ENCODE results near the gene HNRNPK. TPM values are rescaled to one million over a fixed set of nuclear protein-coding genes. Genes with fewer than 3 reads are reported as not detected.

Gene HNRNPK
- total RNA-seq, result 892 and 897 TPM in 2 replicates

DNA sequence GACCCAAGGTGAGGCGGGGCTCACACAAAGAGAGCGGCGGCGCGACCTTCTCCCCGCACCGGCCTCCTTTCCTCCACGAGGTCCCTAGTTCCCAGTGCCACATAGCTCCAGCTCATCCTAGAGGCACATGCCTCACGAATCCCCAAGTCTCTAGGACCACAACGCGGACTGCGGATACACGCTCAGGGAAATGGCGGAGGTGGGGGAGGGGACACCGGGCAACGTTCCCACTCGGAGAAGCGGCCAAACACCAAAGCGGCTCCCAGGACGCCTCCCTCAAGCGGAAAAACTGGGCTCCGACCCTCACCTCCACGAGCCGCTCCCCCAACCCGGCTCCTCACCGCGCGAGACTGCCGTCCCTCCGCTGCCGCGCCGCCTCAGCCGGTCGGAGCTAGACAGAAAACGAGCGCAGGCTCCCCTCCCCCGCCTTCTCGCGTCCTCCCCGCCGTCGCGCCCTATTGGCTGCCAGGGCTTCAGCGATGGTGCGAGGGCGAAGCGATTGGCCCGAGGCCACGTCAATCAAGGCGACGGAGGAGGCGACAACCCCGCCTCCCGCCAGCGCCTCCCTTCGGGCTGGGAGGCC, at the start of gene HNRNPK:
TSS of gene HNRNPK (minus strand) at position 404 of the 583 bp plus-strand sequence. CDS start 1,963 bp downstream, outside the sequence.
- intact Hi-C loops (cut with micrococcal nuclease), result loop anchor here (1.0 to 10.0 kb wide), 9 partner anchors 24 to 1961 kb away; partner anchors contain the start of genes AGTPBP1, KIF27 and NAA35
- Mint-ChIP-seq H3K4me3 (peak within 1 kb of the TSS; percentile 94), H3K27ac (peak within 1 kb of the TSS; percentile 98), H3K4me1 (peaks cover 36% of the 10 kb centered on the region), H3K27me3 (no peaks in the 10 kb centered on the region), H3K36me3 (ENCODE audit: low read depth) (peaks cover 59% of the 10 kb centered on the region), H3K9me3 (no peaks in the 10 kb centered on the region)
- peak; percentile 100 for DNase-seq

DNA sequence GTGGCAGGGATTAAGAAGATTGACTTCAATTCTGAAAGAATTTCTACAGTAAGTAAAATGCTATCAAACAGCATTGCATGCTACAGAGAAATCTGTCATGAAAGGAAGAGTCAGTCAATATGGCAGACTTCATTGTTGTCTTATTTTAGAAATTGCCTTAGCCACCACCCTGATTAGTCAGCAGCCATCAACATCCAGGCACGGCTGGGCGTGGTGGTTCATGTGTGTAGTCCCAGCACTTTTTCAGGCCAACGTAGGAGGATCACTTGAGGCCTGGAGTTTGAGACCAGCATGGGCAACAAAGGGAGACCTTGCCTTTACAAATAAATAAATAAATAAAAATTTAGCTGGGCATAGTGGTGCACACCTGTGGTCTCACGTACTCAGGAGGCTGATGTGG, 47.2 kb upstream of the HNRNPK start:
- peaks cover 11% of the 10 kb centered on the region for H3K27me3 Mint-ChIP-seq
- no peak overlapping the region for H3K4me3 Mint-ChIP-seq
- intact Hi-C loops (cut with micrococcal nuclease), result no loop called here
- DNase-seq, result no peak
- no peak overlapping the region for H3K27ac Mint-ChIP-seq
- no peaks in the 10 kb centered on the region for H3K9me3 Mint-ChIP-seq
- no peaks in the 10 kb centered on the region for H3K4me1 Mint-ChIP-seq
- H3K36me3 Mint-ChIP-seq (ENCODE audit: low read depth), result no peaks in the 10 kb centered on the region

DNA sequence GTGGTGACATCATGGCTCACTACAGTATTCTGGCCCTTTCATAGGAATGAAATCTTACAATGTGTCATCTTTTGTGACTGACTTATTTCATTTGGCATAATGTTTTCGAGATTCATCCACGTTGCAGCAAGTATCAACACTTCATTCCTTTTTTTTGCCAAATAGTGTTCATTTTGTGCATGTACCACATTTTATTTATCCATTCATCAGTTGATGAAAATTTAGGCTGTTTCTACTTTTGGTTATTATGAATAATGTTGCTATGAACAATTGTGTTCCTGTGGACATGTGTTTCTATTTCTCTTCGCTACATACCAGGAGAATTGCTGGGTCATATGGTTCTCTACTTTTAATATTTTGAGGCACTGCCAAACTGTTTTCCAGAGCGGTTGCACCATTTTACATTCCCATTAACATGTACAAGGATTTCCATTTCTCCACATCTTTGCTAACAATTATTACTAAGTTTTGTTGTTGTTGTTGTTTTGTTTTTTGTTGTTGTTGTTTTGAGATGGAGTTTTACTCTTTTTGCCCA, 44.1 kb upstream of the HNRNPK start:
- Mint-ChIP-seq H3K36me3 (ENCODE audit: low read depth) (no peaks in the 10 kb centered on the region), H3K4me3 (no peak overlapping the region), H3K9me3 (no peaks in the 10 kb centered on the region), H3K27me3 (peaks cover 10% of the 10 kb centered on the region), H3K27ac (no peak overlapping the region), H3K4me1 (no peaks in the 10 kb centered on the region)
- DNase-seq, result no peak
- intact Hi-C loops (cut with micrococcal nuclease), result no loop called here

DNA sequence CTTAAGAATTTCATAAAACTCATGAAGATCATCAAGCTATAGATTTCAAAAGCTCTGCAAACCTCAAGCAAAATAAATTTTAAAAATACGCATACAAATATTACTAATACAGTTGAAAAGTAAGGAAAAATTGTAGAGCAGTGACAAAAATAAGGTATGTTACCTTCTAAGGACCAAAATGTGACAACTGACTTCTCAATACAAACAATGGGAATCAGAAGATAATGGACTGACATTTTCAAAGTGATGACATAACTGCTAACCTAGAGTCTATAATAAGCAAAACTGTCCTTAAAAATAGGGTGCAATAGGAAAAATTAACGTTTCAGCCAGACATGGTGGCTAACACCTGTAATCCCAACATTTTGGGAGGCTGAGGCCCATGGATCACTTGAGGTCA, 27.6 kb upstream of the HNRNPK start:
- intact Hi-C loops (cut with micrococcal nuclease), result no loop called here
- no peak overlapping the region for H3K27ac Mint-ChIP-seq
- peaks cover 13% of the 10 kb centered on the region for H3K36me3 Mint-ChIP-seq (ENCODE audit: low read depth)
- H3K27me3 Mint-ChIP-seq, result peaks cover 2% of the 10 kb centered on the region
- H3K4me3 Mint-ChIP-seq, result no peak overlapping the region
- H3K9me3 Mint-ChIP-seq, result no peaks in the 10 kb centered on the region
- no peak for DNase-seq
- no peaks in the 10 kb centered on the region for H3K4me1 Mint-ChIP-seq

DNA sequence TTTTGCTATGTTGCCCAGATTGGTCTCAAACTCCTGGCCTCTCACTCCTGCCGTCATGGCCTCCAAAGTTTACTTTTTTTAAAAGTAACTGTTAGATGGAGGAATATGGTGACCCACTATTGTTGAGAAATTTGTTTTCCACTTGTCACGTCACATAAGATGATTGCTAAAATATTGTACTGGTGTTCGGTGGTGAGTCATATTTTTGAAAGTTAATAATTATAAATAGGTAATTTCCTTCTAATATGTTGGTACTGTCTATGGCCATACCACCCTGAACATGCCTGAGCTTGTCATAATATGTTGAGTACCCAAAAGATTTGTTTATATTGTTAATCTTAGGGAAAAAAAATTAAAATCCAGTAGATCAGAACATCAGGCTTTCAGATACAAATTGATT, 23.2 kb upstream of the HNRNPK start:
- peaks cover 15% of the 10 kb centered on the region for H3K4me1 Mint-ChIP-seq
- no peak overlapping the region for H3K4me3 Mint-ChIP-seq
- H3K27me3 Mint-ChIP-seq, result no peaks in the 10 kb centered on the region
- DNase-seq, result no peak
- intact Hi-C loops (cut with micrococcal nuclease), result no loop called here
- H3K27ac Mint-ChIP-seq, result no peak overlapping the region
- no peaks in the 10 kb centered on the region for H3K9me3 Mint-ChIP-seq
- peaks cover 32% of the 10 kb centered on the region for H3K36me3 Mint-ChIP-seq (ENCODE audit: low read depth)

DNA sequence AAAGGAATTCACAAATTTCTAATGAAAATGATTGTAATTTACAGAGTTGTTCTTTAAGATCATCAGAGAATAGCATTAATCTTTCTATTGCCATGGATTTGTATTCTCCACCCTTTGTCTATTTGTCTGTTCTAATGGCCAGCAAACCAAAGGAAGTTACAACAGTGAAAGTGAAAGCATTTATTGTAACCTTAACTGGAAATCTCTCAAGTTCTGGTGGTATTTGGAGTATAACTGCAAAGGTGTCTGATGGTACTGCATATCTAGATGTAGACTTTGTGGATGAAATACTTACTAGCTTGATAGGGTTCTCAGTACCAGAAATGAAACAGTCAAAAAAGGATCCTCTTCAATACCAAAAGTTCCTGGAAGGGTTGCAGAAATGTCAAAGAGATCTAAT, 22.3 kb upstream of the HNRNPK start:
- Mint-ChIP-seq H3K9me3 (no peaks in the 10 kb centered on the region), H3K4me1 (peaks cover 17% of the 10 kb centered on the region), H3K27me3 (no peaks in the 10 kb centered on the region), H3K36me3 (ENCODE audit: low read depth) (peaks cover 31% of the 10 kb centered on the region), H3K4me3 (peak overlapping the region; percentile 51), H3K27ac (no peak overlapping the region)
- DNase-seq, result no peak
- intact Hi-C loops (cut with micrococcal nuclease), result no loop called here

DNA sequence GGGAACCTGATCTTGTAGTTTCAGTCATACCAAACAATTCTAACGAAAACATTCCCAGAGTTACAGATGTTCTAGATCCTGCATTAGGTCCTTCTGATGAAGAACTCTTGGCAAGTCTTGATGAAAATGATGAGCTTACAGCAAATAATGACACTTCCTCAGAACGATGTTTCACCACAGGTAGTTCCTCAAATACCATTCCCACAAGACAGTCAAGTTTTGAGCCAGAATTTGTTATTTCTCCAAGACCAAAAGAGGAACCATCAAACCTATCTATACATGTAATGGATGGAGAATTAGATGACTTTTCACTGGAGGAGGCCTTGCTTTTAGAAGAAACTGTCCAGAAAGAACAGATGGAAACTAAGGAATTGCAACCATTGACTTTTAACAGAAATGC, 21.6 kb upstream of the HNRNPK start:
- Mint-ChIP-seq H3K36me3 (ENCODE audit: low read depth) (peaks cover 30% of the 10 kb centered on the region), H3K9me3 (no peaks in the 10 kb centered on the region), H3K4me1 (peaks cover 19% of the 10 kb centered on the region), H3K4me3 (peak overlapping the region; percentile 11), H3K27me3 (no peaks in the 10 kb centered on the region), H3K27ac (no peak overlapping the region)
- intact Hi-C loops (cut with micrococcal nuclease), result no loop called here
- DNase-seq, result no peak

DNA sequence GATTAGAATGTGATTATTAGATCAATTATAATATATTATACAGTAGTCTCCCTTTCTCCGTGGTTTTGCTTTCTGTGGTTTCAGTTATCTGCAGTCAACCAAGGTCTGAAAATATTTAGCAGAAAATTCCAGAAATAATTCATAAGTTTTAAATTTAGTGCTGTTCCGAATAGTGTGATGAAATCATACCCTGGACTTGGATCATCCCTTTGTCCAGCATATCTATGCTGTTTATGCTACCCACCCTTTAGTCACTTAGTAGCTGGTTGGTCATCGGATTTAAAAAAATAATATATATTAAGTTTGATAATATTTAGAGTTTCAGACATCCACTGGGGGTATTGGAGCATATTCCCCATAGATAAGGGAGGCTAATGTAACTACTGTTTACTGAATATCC, 20.2 kb upstream of the HNRNPK start:
- DNase-seq, result no peak
- H3K4me1 Mint-ChIP-seq, result peaks cover 23% of the 10 kb centered on the region
- no peak overlapping the region for H3K27ac Mint-ChIP-seq
- intact Hi-C loops (cut with micrococcal nuclease), result no loop called here
- no peaks in the 10 kb centered on the region for H3K9me3 Mint-ChIP-seq
- H3K36me3 Mint-ChIP-seq (ENCODE audit: low read depth), result peaks cover 28% of the 10 kb centered on the region
- no peaks in the 10 kb centered on the region for H3K27me3 Mint-ChIP-seq
- H3K4me3 Mint-ChIP-seq, result no peak overlapping the region

DNA sequence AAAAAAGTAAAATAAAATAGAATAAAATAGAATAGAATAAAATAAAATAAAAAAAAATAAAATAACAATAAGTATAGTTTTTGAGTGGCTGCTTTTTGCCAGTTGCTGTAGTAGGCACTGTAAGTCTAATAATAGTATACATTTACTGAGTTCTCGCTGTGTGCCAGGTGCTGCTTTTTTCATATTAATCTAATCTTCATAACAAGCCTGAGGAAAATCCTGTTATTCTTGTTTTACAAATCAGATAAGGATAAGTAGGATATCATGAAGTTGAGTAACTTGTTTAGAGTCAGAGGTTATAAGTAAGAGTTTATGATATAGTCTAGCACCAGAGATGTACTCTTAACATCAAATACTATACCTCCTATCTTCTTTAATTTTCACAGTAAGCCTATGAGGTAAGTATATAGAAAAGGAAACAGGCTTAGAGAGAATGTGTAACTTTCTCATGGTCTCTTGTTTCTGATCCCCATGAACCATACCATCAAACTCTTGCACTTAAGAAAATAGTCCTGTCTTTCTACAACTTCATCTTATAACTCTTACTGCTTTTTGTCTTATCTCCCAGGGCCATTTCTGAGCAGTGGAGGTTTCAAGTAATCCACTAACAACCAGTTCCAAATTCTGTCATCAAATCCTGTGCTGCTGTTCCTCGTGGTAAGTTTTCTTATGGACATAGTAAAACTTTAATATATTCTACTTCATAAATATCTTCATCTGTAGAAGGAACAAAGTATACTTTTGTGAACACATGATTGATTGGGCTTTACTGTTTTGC, 19.3 kb upstream of the HNRNPK start:
- no peak for DNase-seq
- no peak overlapping the region for H3K27ac Mint-ChIP-seq
- H3K4me1 Mint-ChIP-seq, result peaks cover 23% of the 10 kb centered on the region
- no peak overlapping the region for H3K4me3 Mint-ChIP-seq
- H3K27me3 Mint-ChIP-seq, result no peaks in the 10 kb centered on the region
- peaks cover 23% of the 10 kb centered on the region for H3K36me3 Mint-ChIP-seq (ENCODE audit: low read depth)
- intact Hi-C loops (cut with micrococcal nuclease), result no loop called here
- H3K9me3 Mint-ChIP-seq, result no peaks in the 10 kb centered on the region

DNA sequence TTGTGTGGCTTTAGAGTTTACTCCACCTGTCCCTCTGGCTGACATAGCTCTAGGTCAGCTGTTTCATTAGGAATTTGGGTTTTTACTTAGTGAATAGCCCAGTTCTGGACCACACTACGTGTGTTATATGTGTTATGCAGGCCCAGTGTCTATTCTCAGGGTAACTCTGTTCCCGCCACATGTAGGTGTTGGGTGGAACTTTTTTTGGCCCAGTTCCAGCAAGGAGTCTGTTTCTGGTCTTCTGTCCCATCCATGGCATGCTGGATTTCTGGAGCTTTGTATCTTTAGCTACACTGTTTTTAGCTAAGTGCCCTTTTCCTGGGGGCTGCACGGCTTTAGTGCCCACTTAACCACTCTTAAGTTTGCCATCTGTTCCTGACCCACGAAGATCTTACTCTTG, 16.1 kb upstream of the HNRNPK start:
- no peak overlapping the region for H3K4me3 Mint-ChIP-seq
- peaks cover 15% of the 10 kb centered on the region for H3K36me3 Mint-ChIP-seq (ENCODE audit: low read depth)
- no peaks in the 10 kb centered on the region for H3K27me3 Mint-ChIP-seq
- no peak for DNase-seq
- H3K27ac Mint-ChIP-seq, result no peak overlapping the region
- intact Hi-C loops (cut with micrococcal nuclease), result no loop called here
- H3K9me3 Mint-ChIP-seq, result no peaks in the 10 kb centered on the region
- H3K4me1 Mint-ChIP-seq, result peaks cover 20% of the 10 kb centered on the region

DNA sequence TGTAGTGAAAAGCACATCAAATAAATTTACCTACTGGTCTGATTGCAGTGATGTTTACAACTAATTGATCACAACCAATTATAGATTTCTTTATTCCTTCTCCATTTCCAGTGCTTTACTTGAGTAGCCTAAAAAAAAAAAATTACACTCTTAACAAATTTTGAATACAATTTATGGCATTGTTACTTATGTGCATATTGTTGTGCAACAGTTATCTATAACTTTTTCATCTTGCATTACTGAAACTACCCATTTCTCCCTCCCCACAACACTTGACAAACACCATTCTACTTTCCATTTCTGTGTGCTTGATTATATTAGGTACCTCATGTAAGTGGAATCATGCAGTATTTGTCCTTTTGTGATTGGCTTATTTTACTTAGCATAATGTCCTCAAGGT, 12.9 kb upstream of the HNRNPK start:
- intact Hi-C loops (cut with micrococcal nuclease), result no loop called here
- no peak overlapping the region for H3K4me3 Mint-ChIP-seq
- H3K9me3 Mint-ChIP-seq, result no peaks in the 10 kb centered on the region
- no peaks in the 10 kb centered on the region for H3K27me3 Mint-ChIP-seq
- H3K36me3 Mint-ChIP-seq (ENCODE audit: low read depth), result peaks cover 24% of the 10 kb centered on the region
- no peak for DNase-seq
- peaks cover 17% of the 10 kb centered on the region for H3K4me1 Mint-ChIP-seq
- no peak overlapping the region for H3K27ac Mint-ChIP-seq

DNA sequence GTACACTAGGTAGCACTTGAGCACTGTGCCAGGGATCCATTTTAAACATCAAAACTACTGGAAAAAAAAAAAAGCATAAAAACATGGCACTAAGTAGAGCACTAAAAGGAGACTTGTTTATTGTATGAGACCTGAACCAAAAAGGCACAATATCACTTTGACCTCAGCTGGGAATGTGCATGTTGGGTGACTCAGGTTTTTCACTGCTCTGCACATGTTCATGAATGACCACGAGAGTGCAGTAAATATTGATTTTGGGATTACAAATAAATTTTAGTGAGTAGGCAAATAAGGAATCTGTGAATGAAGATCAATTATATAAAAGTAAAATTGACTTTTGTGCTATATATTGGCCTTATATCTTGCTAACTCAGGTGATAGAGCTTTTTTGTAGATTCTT, 12.4 kb upstream of the HNRNPK start:
- intact Hi-C loops (cut with micrococcal nuclease), result no loop called here
- peaks cover 26% of the 10 kb centered on the region for H3K36me3 Mint-ChIP-seq (ENCODE audit: low read depth)
- H3K9me3 Mint-ChIP-seq, result no peaks in the 10 kb centered on the region
- no peaks in the 10 kb centered on the region for H3K27me3 Mint-ChIP-seq
- no peak overlapping the region for H3K4me3 Mint-ChIP-seq
- no peak overlapping the region for H3K27ac Mint-ChIP-seq
- DNase-seq, result no peak
- H3K4me1 Mint-ChIP-seq, result peaks cover 17% of the 10 kb centered on the region

DNA sequence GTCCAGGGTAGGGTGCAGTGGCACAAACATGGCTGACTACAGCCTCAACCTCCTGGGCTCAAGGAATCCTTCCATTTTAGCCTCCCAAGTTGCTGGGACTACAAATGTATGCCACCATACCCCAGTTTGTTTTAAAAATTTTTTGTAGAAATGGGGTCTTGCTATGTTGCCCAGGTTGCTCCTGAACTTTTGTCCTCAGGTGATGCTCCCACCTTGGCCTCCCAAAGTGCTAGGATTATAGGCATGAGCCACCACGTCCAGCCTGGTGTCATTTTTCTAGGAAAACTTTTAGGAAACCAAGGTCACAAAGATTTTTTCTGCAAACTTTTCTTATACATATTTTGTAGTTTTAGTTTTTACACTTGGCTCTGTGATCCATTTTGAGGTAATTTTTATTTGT, 11.3 kb upstream of the HNRNPK start:
- Mint-ChIP-seq H3K36me3 (ENCODE audit: low read depth) (peaks cover 30% of the 10 kb centered on the region), H3K4me3 (no peak overlapping the region), H3K4me1 (peaks cover 21% of the 10 kb centered on the region), H3K27ac (no peak overlapping the region), H3K27me3 (no peaks in the 10 kb centered on the region), H3K9me3 (no peaks in the 10 kb centered on the region)
- no peak for DNase-seq
- intact Hi-C loops (cut with micrococcal nuclease), result no loop called here

DNA sequence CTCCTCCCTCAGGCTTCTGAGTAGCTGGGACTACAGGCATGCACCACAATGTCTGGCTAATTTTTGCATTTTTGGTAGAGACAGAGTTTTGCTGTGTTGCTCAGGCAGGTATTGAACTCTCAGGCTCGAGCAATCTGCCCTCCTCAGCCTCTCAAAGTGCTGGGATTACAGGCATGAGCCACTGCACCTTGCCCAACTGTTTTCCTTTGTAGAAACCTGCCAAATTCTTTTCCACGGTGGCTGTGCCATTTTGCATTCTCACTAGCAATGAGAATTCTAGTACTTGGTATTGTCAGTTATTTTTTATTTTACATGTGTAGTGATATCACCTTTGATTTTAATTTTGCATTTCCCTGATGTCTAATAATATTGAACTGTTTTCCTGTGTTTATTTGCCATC, 8.4 kb upstream of the HNRNPK start:
- peaks cover 27% of the 10 kb centered on the region for H3K36me3 Mint-ChIP-seq (ENCODE audit: low read depth)
- intact Hi-C loops (cut with micrococcal nuclease), result loop anchor here (10.0 kb wide), 2 partner anchors 156 to 1756 kb away; partner anchors contain the start of gene AGTPBP1
- H3K27ac Mint-ChIP-seq, result no peak overlapping the region
- no peaks in the 10 kb centered on the region for H3K27me3 Mint-ChIP-seq
- H3K9me3 Mint-ChIP-seq, result no peaks in the 10 kb centered on the region
- no peak overlapping the region for H3K4me3 Mint-ChIP-seq
- H3K4me1 Mint-ChIP-seq, result peaks cover 27% of the 10 kb centered on the region
- no peak for DNase-seq

Measured in activated CD4-positive, alpha-beta T cell treated with anti-CD3 and anti-CD28 coated beads, Interleukin-2, amount 10 ng/mL, durations not matched to agents 24 days and 14 days (primary cell).